ENCODE measurements around the gene CDC42SE2.
"Not testable (repeated sequence)": the region's sequence is repeated elsewhere in the genome, so short reads cannot be mapped to it uniquely, and the experiment has no call there.

The CDC42SE2 gene

DNA sequence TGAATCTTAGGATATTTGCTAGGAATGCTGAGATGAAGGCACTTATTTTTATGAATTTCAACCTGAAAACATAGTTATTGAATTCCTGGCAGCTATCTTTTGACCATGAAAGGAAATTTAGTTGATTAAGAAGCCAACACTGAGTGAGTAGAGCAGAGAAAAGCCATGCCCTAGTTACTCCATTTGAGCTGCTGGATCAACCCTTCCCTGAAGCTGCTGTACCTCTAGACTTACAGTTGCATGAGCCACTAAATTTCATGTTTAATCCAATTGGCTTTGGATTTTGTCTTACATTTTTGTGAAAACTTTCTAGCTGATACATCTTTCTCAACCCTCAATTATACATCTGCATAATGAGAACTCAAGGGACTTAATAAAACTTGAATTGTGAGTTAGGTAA, 54.6 kb downstream of the CDC42SE2 start:
- DNase-seq (ENCODE audit: low read depth, low spot score): no peak

DNA sequence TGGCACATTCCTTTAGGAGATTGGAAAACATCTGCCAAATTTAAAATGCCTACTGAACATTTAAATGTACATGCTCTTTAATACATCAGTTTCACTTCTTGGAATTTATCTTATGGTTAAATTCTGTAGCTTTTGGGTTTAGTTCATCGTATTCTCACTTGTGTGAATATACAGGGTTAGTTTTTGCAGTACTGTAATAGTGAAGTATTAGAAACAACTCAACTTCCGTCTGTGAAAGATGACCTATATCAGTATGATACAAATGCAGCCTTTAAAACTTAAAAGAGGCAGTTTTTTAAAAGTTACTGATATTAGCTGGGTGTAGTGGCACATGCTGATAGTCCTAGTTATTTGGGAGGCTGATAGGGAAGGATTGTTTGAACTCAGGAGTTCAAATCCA, 57.2 kb downstream of the CDC42SE2 start:
- no peak for DNase-seq (ENCODE audit: low read depth, low spot score)

DNA sequence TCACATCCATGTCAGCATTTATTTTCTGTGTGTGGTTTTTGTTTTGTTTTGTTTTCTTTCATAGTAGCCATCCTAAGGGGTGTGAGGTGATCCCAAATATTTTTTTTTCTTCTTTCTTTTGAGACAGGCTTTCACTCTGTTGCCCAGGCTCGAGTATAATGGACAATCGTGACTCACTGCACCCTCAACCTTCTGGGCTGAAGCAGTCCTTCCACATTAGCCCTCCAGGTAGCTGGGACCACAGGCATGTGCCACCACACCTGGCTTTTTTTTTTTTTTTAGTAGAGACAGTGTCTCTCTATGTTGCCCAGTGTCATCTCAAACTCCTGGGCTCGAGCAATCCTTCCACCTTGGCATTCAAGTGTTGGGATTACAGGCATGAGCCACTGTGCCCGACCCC, 59.1 kb downstream of the CDC42SE2 start:
- no peak for DNase-seq (ENCODE audit: low read depth, low spot score)

DNA sequence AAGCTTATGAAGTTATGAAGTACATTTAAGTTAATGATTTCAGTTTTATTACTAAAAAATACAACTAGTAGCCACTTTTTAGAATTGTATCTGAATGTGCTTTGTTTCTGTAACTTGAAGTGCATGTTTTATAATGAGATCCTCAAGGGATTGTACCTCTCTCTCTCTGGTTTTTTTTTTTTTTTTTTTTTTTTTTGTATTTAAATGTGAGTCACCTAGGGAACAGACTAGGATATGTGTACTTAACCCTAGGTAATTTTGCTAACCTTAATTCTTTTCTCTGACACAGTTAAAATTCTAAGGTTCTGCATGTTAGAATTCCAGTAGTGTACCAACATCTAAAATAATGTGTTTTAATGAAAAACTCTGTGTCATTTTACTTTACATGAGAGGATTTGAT, 59.5 kb downstream of the CDC42SE2 start:
- no peak for DNase-seq (ENCODE audit: low read depth, low spot score)

DNA sequence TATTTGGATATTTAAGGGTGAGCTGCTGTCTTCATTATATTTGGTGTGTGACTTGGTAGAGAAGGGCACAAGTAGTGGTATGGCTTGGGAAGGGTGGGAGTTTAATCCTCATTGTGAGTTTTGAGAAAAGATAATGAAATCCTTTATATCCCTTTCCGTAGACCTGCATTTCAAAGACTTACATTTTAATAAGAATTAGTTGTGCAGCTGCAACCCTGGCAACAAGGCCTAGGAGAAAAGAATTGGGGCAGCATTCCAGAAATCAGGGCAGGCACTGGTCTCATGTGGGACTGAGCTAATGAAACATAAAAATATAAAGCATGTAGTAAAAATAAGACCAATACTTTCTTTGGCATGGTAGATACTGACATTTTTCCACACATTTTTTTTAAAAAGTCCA, 60.5 kb downstream of the CDC42SE2 start:
- peak; percentile 65 for DNase-seq (ENCODE audit: low read depth, low spot score)

DNA sequence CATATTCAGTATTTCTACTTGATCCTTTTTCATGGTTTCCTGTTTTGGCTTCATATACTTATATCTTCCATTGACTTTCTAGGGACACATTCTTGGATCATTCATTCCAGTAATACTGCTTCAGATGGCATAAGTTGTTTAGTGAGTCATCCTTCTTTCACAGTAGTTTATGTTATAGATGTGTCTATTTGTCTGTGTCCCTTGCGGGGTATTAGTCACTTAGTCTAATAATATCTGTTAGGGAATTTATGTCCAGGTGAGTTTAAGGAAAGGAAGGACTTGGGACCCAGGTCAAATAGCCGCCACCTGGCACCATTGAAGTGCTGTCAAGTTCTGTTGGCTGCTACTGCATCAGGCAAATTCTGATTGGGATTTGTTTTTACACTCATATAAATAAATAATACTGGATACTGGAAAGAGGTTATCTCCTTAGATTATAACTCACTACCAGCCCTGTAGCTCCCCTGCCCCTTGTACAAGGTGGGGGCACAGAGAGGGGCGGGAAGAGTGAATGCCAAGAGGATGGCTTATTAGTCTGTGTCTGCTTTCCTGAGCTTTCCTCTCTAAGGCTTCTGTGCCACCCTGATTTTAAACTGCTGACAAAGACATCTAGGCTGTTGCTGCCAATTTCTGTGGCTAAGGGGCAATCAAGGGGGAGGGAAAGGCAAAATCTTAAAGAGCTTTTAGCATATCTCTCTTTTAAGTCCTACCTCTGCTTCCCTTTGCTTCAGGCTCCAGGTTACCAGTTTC, 64.9 kb downstream of the CDC42SE2 start:
- peak; percentile 27 for DNase-seq (ENCODE audit: low read depth, low spot score)

DNA sequence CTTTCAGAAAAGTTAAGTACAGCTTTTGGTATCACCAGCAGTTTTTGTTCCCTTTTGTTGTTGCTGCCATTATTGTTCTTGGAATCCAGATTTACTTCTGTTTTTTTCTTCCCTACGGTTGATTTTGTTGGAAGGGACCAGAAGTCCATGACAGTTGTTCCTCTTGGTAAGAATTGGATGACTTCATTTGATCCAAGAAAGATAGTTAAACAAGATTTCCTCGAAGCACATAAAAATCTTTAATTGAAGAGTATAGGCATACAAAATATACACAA, 65.4 kb downstream of the CDC42SE2 start:
- no peak for DNase-seq (ENCODE audit: low read depth, low spot score)

DNA sequence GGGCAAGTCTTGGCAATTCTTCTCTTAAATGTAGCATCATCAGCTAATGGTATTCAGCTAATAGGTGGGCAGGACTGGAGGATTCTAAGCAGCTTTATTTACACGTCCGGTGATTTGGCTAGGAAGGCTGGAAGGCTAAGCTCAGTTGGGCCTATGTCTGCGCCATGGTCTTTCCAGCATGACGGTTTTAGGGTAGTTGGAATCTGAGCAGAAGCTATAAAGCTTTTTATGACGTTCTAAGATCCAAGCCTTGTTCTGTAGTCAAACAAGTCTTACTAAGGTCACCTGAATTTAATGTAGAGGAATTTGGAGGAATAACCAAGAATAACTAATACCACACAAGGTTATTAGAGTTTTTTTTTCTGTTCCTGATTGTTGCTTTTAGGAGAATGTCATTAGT, 66.2 kb downstream of the CDC42SE2 start:
- no peak for DNase-seq (ENCODE audit: low read depth, low spot score)

DNA sequence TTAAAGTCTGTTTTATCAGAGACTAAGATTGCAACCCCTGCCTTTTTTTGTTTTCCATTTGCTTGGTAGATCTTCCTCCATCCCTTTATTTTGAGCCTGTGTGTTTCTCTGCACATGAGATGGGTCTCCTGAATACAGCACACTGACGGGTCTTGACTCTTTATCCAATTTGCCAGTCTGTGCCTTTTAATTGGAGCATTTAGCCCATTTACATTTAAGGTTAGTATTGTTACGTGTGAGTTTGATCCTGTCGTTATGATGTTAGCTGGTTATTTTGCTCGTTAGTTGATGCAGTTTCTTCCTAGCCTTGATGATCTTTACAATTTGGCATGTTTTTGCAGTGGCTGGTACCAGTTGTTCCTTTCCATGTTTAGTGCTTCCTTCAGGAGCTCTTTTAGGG, 71.9 kb downstream of the CDC42SE2 start:
- DNase-seq (ENCODE audit: low read depth, low spot score): not testable (repeated sequence)

DNA sequence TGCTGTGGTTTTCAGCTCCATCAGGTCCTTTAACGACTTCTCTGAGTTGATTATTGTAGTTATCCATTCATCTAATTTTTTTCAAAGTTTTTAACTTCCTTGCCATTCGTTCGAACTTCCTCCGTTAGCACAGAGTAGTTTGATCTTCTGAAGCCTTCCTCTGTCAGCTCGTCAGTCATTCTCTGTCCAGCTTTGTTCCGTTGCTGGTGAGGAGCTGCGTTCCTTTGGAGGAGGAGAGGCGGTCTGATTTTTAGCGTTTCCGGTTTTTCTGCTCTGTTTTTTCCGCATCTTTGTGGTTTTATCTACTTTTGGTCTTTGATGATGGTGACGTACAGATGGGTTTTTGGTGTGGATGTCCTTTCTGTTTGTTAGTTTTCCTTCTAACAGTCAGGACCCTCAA, 72.9 kb downstream of the CDC42SE2 start:
- not testable (repeated sequence) for DNase-seq (ENCODE audit: low read depth, low spot score)

DNA sequence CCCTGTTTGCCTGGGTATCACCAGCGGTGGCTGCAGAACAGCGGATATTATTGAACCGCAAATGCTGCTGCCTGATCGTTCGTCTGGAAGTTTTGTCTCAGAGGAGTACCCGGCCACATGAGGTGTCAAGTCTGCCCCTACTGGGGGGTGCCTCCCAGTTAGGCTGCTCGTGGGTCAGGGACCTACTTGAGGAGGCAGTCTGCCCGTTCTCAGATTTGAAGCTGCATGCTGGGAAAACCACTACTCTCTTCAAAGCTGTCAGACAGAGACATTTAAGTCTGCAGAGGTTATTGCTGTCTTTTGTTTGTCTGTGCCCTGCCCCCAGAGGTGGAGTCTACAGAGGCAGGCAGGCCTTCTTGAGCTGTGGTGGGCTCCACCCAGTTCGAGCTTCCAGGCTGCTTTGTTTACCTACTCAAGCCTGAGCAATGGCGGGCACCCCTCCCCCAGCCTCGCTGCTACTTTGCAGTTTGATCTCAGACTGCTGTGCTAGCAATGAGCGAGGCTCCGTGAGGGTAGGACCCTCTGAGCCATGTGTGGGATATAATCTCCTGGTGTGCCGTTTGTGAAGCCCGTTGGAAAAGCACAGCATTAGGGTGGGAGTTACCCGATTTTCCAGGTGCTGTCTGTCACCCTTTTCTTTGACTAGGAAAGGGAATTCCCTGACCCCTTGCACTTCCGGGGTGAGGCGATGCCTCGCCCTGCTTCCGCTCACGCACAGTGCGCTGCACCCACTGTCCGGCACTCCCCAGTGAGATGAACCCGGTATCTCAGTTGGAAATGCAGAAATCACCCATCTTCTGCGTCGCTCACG, 73.6 kb downstream of the CDC42SE2 start:
- not testable (repeated sequence) for DNase-seq (ENCODE audit: low read depth, low spot score)

DNA sequence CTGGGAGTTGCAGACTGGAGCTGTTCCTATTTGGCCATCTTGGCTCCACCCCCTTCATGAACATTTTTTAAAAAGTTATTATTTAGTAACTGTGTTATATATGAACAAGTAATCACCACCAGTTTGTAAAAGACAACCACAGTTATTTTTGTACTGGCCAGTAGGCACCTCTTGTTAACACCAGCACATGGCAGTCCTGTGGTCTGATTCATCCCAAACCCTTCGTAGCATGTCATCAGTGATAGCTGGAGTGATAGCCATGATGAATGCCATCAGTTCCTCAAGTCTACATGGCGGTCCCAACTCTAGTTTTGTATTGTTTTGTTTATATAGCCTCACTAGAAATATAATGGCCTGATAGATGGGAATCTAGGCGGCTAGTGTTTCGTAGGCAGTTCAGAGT, 74.2 kb downstream of the CDC42SE2 start:
- DNase-seq (ENCODE audit: low read depth, low spot score): no peak

DNA sequence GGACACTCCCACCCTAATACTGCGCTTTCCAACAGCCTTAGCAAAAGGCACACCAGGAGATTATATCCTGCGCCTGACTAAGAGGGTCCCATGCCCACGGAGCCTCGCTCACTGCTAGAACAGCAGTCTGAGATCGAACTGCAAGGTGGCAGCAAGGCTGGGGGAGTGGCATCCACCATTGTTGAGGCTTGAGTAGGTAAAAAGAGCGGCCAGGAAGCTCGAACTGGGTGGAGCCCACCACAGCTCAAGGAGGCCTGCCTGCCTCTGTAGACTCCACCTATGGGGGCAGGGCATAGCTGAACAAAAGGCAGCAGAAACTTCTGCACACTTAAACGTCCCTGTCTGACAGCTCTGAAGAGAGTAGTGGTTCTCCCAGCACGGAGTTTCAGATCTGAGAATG, 80.4 kb downstream of the CDC42SE2 start:
- not testable (repeated sequence) for DNase-seq (ENCODE audit: low read depth, low spot score)

DNA sequence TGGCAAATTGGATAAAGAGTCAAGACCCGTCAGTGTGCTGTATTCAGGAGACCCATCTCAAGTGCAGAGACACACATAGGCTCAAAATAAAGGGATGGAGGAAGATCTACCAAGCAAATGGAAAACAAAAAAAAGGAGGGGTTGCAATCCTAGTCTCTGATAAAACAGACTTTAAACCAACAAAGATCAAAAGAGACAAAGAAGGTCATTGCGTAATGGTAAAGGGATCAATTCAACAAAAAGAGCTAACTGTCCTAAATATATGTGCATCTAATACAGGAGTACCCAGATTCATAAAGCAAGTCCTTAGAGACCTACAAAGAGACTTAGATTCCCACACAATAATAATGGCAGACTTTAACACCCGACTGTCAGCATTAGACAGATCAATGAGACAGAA, 82.4 kb downstream of the CDC42SE2 start:
- DNase-seq (ENCODE audit: low read depth, low spot score): not testable (repeated sequence)

DNA sequence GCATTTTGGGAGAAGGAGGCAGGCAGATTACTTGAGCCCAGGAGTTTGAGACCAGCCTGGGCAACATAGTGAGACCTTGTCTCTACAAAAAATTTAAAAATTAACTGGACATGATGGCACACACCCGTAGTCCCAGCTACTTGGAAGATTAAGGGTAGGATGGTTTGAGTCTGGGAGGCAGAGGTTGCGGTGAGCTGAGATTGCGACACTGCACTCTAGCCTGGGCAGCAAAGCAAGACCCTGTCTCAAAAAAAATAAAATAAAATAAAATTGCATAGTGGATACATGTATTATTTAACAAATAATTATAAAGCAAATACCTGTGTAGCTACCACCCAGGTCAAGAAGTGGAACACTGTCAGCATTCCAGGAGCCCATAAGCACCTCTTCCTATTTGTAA, 90.1 kb downstream of the CDC42SE2 start:
- DNase-seq (ENCODE audit: low read depth, low spot score): no peak

DNA sequence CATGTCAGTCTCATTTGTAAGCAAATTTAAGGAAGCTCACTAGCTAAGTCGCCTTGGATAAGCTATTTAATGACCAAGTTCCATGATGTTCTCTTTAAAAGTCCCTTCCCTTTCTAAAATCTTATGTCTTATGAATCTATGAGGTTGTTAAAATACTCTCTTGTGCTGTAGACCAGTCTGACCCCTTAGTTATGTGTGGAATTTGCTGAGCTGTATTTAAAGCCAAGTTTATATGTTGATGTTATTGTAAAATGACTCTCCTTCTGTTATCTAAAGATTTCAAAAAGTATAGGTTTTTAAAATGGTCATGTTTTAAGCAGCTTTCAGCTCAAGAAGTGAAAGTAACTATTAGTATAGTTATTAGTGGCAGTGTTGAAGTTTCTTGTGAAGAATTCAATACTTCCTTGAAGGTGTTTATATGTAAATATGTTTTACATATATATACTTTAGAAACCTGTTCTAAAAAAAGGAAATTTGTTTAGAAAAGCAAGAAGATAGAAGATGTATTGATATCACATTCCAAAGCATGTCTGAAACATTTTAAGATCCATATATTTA, 92.2 kb downstream of the CDC42SE2 start:
- no peak for DNase-seq (ENCODE audit: low read depth, low spot score)

DNA sequence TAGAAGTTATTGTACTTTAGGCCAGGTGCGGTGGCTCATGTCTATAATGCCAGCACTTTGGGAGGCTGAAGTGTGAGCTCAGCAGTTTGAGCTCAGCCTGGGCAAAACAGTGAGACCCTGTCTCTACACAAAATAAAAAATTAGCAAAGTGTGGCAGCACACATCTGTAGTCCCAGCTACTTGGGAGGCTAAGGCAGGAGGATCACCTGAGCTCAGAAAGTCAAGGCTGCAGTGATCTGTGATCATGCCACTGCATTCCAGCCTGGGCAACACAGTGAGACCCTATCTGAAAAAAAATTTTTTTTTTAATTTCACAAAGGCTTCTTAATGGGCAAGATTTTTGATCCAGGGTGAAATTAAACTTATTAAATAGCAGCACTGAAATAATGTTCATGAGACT, 92.8 kb downstream of the CDC42SE2 start:
- no peak for DNase-seq (ENCODE audit: low read depth, low spot score)

DNA sequence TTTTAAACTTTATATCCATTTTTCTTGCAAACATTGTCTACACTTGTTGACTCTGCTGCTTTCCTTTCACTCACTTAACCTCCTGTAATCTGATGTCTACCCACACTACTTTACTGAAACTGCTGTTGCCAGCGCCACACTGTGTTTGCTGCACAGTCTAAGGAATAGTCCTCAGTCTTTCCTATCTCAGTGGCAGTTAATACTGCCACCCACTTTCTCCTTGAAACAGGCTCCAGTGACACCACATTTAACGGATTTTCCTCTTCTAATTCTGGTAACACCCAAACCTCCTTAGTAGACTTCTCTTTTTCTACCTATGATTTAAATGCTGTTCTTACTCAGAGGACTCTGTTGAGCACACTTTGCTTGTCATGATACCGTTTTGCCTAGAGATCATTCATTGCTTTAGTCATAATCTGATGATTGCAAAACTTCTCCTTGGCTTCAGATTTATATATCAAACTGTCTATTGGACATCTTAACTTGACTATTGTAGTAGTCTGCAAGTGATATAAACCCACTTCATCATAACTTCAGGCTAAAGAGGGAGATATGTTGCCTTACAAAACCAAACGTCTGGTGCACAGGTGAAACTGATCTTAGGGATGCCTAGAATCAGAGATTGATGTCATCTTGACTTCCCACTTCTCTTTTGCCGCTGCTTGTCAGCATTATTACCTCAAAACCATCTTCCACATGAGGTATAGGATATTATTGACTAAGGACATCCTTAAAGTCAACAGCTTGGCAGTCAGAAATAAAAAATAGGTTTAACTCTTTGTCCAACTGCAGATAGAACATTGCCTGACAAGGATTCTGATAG, 94.1 kb downstream of the CDC42SE2 start:
- DNase-seq (ENCODE audit: low read depth, low spot score): no peak

DNA sequence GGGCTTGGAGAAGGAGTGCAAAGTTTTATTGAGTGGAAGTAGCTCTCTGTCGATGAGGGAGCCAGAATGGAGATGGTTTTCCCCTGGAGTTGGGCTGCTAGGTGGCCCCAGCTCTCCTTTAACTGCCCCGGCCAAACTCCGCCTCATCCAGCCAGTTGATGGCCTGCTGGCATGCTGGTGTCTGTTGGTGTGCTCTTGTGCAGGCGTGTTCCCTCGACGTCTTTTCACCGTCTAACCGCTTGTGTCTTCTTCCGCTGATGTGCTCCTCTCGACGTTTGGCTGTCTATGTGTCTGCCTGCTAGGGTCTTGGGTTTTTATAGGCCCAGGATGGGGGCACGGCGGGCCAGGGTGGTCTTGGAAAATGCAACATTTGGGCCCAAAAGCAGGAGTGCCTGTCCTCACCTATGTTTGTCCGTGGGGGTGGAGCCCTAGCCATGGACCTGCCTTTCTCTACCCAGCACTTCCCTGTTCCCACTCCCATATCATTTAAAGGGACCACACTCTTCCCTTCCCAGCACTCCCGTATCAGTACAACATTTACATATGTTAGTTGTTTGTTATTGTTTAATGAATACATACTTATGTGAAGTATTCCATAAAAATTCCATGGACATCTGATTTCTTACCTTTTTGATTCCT, 97.9 kb downstream of the CDC42SE2 start:
- no peak for DNase-seq (ENCODE audit: low read depth, low spot score)

DNA sequence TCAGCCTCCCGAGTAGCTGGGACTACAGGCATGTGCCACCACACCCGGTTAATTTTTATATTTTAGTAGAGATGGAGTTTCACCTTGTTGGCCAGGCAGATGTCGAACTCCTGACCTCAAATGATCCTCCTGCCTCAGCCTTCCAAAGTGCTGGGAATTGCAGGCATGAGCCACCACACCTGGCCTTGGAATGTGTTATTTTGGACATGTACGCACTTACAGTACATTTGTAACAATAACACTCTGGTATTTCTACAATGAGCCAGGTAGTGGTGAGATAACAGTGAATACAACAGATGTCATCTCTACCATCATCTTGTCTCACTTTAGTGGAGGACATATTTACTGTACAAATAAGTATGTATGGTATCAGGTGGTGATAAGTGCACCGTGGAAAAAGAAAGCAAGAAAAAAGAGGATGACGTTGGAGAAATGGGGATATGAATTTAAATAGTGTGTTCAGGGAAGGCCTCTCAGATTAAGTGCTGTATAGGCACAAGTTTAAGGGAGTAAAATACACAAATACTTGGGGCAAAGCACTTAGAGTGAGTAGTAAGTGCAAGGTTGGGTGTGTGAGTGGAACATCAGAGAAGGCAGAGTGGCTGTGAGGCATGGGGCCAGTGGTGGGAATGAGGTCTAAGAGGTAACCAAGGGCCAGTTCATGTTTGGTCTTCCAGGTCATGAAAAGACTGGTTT, 100.1 kb downstream of the CDC42SE2 start:
- no peak for DNase-seq (ENCODE audit: low read depth, low spot score)

DNA sequence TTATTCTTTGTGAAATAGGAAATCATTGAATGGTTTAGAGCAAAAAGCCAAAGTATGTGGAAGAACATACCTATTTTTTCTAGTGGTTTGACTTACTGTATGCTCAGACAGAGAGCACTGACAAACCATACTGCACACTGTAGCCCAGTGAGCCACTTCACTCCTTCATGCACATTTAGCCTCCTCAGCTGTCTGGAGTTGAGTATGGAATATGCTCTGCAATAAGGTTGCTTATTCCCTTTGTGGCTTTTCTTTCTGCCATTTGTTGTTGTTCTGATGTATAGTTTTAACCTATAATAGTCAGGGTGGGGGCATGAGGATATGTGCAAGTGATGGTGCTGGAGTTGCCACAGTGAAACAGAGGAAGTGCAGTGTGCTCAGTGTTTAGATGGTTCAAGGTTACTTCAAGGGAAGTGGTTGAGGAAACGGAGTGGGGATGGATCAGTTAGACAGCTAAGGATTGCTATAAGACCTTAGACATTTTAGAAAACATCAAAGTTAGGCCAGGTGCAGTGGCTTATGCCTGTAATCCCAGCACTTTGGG, 100.7 kb downstream of the CDC42SE2 start:
- DNase-seq (ENCODE audit: low read depth, low spot score): no peak

Data from astrocyte of the hippocampus (primary cell).